Activated CD8-positive, alpha-beta memory T cell treated with anti-CD3 and anti-CD28 coated beads, Interleukin-2, amount 50 U/mL, for 48 hours (primary cell): ENCODE measurements around the gene THAP9.
"Not testable (repeated sequence)": the region's sequence is repeated elsewhere in the genome, so short reads cannot be mapped to it uniquely, and the experiment has no call there.

Source experiments
- DNase-seq: peaks from one replicate; pipeline ENCODE4 v3.0.0-alpha.2; 2020

The THAP9 gene

GRCh38 chr4:82900411-82901182, at the start of gene THAP9:
TSS of gene THAP9 (plus strand) at chr4:82900735. CDS start at chr4:82900803, 68 bp downstream.
- DNase-seq: peak; percentile 96

GRCh38 chr4:82851318-82851717, 49.2 kb upstream of the THAP9 start:
- DNase-seq: no peak

- DNase-seq: no peak
Observed at GRCh38 chr4:82851885-82852750, 48.4 kb upstream of the THAP9 start.

GRCh38 chr4:82852751-82853285, 47.7 kb upstream of the THAP9 start:
- DNase-seq: no peak

GRCh38 chr4:82860487-82860886, 40.0 kb upstream of the THAP9 start:
- DNase-seq: not testable (repeated sequence)

GRCh38 chr4:82861529-82861928, 39.0 kb upstream of the THAP9 start:
- no peak for DNase-seq

- no peak for DNase-seq
Observed at GRCh38 chr4:82864336-82864979, 36.1 kb upstream of the THAP9 start.

GRCh38 chr4:82865592-82865991, 34.9 kb upstream of the THAP9 start:
- no peak for DNase-seq

GRCh38 chr4:82866033-82866432, 34.5 kb upstream of the THAP9 start:
- DNase-seq: not testable (repeated sequence)

- DNase-seq: no peak
Observed at GRCh38 chr4:82866706-82867385, 33.7 kb upstream of the THAP9 start.

- no peak for DNase-seq
Observed at GRCh38 chr4:82868572-82868971, 32.0 kb upstream of the THAP9 start.

GRCh38 chr4:82885410-82885809, 15.1 kb upstream of the THAP9 start:
- DNase-seq: no peak

- DNase-seq: no peak
Observed at GRCh38 chr4:82886147-82886942, 14.2 kb upstream of the THAP9 start.

- DNase-seq: no peak
Observed at GRCh38 chr4:82889287-82889686, 11.2 kb upstream of the THAP9 start.

- DNase-seq: no peak
Observed at GRCh38 chr4:82890528-82890900, 10.0 kb upstream of the THAP9 start.

- DNase-seq: peak; percentile 98
Observed at GRCh38 chr4:82890901-82891706, 9.4 kb upstream of the THAP9 start, which contains the start of gene SEC31A. TSS of gene SEC31A (minus strand) at chr4:82891153. CDS start at chr4:82881936, 9,217 bp downstream.

GRCh38 chr4:82891707-82892466, 8.6 kb upstream of the THAP9 start:
- no peak for DNase-seq

- DNase-seq: no peak
Observed at GRCh38 chr4:82892467-82892802, 8.1 kb upstream of the THAP9 start.

- no peak for DNase-seq
Observed at GRCh38 chr4:82893942-82894341, 6.6 kb upstream of the THAP9 start.

GRCh38 chr4:82896755-82897154, 3.8 kb upstream of the THAP9 start:
- DNase-seq: no peak
